G401 (cell line): Measurements from ENCODE around the gene KLHL29. TPM values are rescaled to one million over a fixed set of nuclear protein-coding genes. Genes with fewer than 3 reads are reported as not detected.
A peak's percentile ranks its signal among the peaks of the same experiment; 100 is the strongest.

Source experiments
- DNase-seq: peaks from one replicate; pipeline ENCODE4 v3.0.0-alpha.2; 2015; ENCODE audit warnings: low spot score
- in situ Hi-C: cut with HindIII; loops from 2 replicates; pipeline ENCODE4 v1.10.0; 2016; ENCODE audit warnings: low sequenced_read_pairs, mixed read lengths
- total RNA-seq: library from RNA; depleted of rRNA; stranded (reverse); fragments of >200 nt; shearing (Covaris generic); gene quantifications from 2 replicates; pipeline ENCODE4 v1.2.3, GENCODE V29; 2014

KLHL29 gene
- total RNA-seq, 1 experiment from 2014 or later, result not detected

DNA sequence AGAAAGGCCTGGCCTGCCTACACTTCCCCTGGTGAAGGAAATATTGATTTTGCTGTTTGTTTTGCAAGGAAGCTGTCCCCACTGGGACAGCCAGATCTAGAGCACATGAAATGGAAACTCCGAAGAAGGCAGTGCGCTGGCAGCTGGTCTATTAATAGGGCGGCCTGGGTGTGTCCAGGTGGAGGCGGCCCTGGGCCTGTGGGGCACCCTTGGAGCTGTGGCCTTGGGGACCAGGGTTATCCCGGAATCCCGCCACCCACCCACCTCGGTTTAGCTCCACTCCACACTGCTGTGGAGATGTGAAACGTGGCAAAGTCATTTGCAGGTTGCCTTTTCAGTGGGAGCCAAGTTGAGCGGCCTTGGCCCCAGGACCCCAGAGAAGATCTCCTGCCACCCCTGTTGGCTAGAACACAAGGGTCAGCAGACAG, 204.3 kb downstream of the KLHL29 start:
- in situ Hi-C loops, result no loop called here
- DNase-seq, result no peak

DNA sequence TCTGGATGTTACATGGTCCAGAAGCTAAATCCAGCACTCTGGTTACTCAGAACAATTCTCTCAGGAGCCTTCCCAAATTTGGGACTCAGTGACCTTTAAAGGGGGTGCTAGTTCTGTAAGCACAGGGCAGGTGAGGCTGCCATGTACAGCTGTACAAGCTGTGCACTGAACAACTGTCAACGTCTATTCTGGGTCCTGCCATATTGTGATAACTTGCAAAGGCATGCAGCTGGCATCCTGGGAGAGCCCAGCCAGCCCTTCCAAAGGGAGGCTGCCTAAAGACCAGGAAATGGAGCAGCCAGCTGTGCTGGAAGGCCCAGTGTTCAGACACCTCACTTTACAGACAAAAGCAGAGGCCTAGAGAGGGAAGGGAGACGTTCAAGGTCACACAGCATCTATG, 204.8 kb downstream of the KLHL29 start:
- DNase-seq, result no peak
- in situ Hi-C loops, result no loop called here

DNA sequence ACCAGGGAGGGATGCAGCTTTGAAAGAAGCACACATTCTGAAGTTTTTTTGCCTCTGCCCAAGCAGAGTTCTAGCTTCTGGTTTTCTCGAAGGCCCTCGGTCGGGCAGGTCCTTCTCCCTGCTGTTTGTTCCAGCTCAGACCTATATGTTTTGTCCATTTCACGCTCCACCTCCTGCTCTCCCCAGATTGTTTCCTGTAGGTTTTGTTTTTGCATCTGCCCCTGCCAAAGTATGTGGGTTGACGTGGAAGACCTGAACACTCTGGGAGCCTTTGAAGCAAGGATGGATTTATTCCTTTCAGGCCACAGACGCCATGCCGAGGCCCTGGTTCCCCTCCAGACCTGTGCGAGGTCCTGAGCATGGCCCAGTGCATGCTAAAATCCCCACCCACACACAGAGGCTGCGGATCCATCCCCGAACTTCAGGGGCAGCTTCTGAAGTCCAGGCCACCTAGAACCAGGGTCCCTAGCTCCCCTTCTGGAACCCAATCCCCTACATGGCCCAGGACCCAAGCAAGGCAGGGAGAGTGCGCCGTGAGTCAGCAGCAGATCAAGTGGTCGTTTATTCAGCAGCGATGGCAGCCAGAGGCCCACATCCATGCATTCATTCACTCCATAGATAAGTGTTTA, 205.4 kb downstream of the KLHL29 start:
- DNase-seq, result no peak
- in situ Hi-C loops, result no loop called here

DNA sequence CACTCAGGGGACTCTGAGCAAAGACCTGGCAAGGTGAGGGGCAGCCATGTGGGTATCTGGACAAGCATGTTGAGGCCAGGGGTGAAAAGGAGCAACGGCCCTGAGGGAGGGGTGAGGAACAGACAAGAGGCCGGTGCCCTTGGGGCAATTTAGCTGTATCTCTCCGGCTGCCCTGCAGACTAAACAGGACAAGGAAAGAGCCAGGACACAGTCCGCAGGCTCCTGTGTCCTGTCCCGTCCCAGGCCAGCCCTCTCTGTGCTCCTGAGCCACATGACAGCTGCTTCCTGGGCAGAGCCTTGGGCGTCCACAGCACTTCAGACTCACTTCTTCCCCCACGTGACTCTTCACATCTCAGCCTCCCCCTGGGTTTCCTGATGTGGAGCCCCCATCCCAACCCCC, 206.1 kb downstream of the KLHL29 start:
- DNase-seq, result no peak
- in situ Hi-C loops, result no loop called here

DNA sequence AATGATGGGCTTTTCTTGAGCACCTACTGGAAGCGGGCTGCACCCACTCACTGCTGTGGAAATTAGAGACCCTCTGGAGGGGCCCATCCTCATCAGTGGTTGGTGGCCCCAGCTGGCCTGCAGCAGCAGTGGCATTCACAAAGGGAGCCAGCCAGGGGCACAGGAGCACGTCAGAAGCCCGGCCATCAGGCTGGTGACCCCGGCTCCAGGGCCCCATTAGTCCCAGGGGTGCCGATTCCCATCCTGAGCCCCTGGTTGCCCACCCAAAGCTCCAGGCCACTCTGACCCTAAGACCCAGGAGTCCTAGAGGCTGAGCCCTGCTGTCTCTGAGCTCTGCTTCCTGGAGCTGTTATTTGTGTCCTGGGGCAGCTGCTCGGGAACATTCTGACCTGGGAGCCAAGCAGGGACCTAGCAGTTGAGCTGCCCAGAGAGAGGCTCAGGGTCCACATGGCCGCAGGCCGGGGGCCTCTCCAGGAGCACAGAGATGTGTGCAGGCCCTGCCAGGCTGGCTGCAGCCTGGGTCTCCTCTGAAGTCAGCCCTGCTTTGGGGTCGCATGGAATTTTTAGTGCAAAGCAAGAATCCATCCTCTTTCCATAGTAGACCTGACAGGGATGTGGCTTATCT, 207.2 kb downstream of the KLHL29 start:
- in situ Hi-C loops, result no loop called here

DNA sequence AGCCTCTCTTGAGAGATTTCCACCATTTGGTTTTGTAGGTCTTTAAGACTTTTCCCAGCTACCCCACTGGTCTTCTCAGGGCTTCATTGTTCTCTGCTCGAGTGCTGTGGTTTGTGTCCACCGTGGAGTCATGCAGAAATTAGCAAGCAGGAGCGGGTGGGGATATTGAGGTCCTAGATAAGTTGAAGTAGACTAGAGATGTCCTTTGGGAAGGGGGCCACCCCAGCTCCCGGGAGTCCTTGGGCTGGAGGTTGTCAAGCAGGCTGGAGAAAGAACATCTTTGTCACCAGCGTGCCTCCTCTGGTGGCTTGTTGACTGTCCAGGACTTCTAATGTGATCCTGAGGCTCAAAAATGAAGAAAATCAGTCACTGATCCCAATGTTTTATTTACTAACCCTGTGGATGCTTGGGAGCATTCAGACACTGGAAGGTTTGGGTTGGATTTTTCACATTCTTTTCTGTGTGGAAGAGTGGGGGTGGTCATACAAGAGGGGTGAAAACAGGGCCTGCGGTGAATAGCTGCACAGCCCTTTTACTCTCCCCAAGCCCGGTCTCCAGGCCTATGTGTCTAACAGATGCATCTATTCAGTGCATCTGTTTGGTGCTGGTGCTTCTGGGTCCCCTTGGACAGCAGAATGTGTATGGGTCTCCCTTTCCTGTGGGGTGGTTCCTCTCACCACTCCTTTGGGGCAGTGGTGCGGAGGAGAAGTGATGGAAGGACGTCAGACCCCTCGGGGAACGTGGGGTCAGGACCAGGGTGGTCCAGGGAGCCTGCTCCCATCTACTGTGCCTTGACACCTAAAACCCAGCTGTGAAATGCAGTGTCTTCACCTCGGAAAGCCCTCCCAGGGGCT, 208.1 kb downstream of the KLHL29 start:
- in situ Hi-C loops, result no loop called here
- DNase-seq, result no peak

More for the DNA sequence above, 207.2 kb downstream of the KLHL29 start:
- DNase-seq, result no peak

DNA sequence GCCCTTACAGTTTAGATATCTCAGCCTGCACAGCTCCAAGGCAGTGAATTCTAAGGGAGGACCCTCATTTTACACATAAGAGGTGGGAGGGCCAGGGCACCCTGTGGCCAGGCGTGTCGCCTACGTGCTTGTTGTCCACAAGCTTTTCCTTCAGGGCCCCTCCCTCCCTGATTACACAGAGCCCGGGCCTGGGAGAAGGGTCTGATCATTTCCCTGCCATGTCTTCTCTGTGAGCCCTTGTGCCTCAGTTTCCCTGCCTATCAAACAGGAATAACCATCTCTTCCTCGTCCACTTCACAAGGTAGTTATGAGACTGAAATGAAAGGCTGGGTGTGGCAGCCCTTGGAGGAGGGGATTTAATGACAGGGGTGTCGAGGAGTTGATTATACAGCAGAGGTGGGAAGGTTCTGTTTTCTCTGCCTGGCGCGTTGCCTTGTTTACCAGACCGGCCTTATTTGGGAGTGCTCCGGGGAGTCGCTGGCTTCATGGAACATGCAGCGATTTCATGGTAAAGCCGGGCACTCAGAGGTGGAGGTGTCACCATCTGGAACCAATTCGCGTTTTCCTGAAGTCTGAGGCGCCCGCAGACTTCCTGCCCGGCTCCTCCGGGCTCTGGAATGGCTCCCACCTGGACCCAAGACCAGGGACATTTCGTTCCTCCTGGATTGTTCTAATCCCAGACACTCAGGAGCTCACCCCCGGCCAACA, 208.9 kb downstream of the KLHL29 start:
- DNase-seq, result peak; percentile 19
- in situ Hi-C loops, result no loop called here

DNA sequence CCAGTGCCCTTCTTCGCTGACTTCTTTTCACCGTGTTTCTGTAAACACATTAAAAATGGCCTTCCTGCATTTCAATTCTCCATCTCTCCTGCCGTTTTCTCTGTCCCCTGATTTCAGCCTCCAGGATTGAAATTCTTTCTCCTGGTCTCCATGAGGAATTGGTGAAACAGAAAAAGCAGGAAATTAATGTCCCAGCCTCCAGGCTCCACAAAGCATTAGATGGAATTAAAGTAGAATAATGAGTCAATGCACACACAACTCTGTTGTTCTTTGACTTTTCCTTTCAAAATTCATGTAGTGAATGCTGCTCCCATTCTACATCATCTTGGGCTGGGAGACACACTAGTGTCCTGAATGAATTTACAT, 209.5 kb downstream of the KLHL29 start:
- in situ Hi-C loops, result no loop called here
- DNase-seq, result no peak

DNA sequence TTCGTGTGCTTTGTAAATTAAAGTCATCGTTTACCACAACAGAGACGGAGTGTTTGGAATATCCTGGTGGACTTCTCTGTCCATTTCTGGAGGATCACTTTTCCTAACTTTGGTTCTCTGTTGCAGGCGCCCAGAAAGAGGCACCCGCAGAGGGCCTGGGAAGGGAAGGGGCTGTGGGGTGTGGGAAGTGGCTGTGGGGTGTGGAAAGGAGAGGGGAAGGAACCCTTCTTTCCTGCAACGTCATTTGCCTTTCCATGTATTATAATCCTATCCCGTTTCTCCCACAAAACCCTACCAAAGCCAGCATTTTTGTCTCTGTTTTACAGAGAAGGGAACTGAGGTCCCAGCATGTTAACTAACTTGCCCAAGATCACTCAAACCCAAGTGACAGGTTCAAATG, 210.0 kb downstream of the KLHL29 start:
- in situ Hi-C loops, result no loop called here

DNA sequence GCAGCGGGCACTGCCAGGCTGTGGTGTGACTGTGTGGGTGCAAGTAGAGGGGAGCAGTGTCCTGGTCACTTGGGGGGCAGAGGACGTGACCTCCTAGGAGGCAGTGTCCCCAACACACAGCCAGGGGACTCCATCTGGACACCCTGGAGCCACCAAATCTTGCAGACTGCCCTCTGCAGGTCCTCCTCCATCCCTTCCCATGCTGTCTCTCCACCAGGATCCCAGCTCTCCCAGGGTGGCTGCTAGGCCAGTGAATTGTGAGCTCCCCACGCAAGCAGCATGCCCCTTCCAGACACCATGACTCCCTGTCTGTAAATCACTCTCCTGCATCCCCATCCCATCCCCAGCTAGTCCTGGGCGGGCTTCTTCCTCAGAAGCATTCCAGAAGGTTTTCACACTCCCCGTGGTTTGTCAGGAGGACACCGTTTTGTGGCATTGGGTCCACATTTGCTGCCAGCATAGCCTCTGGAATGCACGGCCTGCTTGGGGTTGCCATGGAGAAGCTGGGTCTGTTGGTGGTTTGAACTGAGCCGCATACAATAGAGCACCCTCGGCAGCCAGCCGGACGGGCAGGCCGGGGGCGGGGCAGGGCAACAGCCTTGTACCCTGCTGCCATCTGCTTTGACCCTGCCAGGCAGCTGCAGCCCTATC, 210.7 kb downstream of the KLHL29 start:
- in situ Hi-C loops, result no loop called here

More for the DNA sequence above, 210.0 kb downstream of the KLHL29 start:
- no peak for DNase-seq

DNA sequence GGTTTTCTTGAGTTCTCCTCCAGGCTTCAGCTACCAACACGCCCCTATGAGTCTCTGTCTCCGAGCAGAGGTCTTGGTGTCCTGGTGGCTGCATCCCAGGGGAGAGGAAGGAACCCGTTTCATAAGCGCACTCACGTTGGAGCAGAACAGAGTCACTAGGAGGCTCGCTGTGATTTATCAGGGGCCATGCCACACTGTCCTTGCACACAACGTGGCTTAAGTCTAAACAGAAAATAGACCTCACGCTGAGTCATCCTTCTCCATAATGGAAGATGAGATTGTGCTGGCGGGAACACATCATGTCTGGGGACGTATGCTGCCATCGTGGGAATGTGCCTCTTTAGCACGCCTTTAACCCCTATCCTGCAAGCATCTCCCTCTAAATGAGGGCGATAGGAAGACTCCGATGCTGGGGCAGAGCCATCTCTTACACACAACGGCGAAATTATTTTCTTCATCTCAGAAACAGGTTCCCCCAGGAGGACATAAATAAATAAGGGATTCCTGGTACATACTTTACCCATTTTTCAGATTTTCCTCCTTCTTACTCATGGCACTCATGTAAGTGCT, 211.4 kb downstream of the KLHL29 start:
- DNase-seq, result no peak
- in situ Hi-C loops, result no loop called here

More for the DNA sequence above, 210.7 kb downstream of the KLHL29 start:
- peak; percentile 24 for DNase-seq

DNA sequence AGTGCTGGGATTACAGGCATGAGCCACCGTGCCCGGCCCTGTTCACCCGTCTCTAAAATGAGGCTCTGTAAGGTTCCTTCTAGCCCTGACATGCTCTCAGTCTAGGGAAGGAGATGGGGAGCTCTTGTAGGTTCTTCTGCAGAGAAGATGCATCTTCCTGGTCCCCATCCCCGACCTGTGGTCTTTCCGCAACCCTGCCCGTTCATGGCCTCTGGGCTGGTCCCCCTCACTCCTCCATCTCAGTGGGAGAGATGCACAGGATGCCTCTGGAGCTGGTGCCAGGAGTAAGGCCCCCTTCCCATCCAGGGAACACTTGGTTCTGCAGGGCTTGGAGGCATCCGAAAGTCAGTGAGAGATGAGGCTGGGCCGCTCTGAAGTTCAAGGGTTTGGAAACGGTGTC, 212.7 kb downstream of the KLHL29 start:
- DNase-seq, result no peak
- in situ Hi-C loops, result no loop called here

DNA sequence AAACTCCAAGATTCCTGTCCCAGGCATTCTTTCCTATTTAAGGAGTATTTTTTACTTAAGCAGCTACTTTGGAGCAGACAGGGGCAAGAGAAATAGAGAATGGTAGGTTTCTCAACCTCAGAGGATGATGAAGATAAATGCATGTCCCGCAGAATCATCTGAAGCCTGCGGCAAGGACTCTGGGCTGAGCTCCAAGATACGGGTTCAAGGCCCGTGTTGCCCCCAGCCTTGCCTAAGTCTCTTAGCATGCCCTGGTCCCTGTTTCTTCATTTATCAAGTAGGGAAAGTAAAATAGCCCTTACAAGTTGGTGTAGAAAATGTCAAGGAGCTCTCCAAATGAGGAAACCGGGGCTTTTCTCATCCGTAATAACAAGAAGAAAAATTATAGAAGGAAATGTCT, 214.0 kb downstream of the KLHL29 start:
- in situ Hi-C loops, result no loop called here
- no peak for DNase-seq

DNA sequence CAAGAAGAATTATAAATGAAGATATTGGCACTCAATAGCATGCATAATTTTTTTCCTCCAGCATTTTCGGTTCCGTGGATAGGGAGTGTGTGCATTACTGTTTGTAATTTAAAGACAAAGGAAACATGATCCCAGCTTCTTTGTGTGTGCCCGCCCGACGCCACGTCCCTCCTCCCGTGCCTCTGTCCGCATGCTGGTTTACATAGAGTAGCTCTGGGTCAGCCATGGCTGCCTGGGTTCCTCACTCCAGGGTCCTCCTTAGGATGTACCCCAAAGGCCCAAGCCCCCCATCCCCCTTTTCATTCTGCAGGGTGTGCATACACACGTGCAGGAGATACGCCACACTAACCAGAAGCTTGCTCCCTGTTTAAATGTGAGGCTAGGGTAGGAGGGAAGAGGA, 214.7 kb downstream of the KLHL29 start:
- DNase-seq, result no peak
- in situ Hi-C loops, result no loop called here

DNA sequence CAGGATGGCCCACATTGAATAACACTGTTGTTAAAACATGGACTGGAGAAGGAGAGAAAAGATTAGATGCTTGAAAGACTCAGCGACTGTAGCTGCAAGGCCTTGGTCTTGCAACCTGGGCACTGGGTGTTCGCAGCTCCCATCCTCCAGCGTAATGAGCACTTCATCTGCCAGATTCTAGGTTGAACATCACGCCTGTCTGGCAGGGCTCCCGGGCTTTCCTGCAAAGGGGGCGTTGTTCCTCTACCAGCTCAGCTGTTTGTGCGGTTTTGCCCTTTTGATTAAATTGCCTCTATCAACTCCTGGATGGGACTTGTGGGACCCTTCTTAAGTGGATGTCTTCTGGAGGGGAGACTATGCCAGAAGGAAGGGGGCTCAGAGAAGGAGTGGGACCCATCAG, 215.4 kb downstream of the KLHL29 start:
- DNase-seq, result no peak
- in situ Hi-C loops, result no loop called here

DNA sequence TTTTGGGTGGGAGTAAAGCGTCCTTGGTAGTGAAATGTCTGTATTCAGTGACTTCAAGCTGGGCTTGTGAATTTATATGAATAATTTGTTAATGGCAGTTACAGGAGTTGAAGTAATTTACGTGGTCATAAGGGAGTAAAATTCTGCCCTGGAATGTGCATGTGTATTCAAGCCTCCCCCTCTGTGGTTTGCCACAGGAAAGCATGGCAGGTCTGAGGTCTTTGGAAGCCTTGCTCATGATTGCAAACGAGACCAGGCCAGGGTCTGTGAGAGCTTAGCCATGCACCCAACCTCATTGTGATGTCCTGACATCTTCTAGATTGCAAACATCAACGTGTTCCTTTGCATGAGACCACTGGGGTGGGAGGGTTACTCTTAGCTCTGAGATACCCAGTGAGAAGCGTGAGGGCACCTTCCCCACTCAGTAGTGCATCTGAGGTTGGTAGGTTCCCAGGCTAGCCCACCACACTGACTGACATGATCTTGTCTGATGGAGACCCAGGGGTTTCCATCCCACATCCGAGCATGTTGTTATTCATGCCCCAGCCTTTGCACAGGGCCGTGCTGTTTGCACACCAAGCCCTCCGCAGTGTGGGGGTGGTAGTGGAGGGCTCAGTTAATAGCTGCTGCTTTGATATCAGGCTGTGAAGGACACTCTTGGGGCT, 216.5 kb downstream of the KLHL29 start:
- no peak for DNase-seq
- in situ Hi-C loops, result no loop called here

DNA sequence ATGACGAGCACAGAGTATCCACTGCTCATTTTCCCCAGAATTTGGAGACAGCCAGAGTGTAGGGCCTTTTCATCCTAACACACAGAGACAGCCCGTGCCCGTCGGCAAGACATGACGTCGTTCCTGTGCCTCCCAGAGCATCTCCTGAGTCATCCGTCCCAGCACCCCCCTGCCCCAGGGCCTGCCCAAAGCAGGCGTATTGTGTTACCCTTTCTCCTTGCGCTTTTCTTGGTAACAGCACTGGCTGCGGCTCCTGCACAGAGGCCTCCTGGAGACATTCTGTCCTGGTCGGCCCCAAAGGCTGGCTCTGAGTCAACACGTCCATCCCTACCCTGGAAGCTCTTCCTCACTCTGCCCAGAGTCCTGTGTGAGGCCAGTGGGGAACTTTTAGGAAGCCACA, 217.1 kb downstream of the KLHL29 start:
- in situ Hi-C loops, result no loop called here
- no peak for DNase-seq

DNA sequence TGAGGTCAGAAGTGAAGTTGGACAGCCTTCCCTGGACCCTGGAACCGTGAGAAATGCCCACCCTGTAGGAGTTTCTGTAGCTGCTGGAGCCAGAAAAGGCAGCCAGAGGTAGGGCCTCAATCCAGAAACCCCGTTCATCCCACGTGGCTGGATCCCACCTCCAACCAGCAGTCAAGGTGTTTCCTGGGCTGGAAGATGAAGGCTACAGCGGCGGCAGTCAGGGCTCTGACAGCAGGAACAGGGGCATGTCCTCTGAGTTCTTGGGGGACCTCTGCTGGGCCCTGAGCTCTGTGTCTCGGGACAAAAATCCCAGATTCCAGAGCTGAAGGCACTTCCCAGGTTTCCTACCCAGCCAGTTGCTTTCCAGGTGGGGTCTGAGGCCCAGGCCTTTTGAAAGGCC, 218.2 kb downstream of the KLHL29 start:
- DNase-seq, result no peak
- in situ Hi-C loops, result no loop called here
